B cell (primary cell): ENCODE data around the gene EXOC4. TPM values are rescaled to one million over a fixed set of nuclear protein-coding genes. Genes with fewer than 3 reads are reported as not detected.

Experiments
- ATAC-seq: fragments of 200-7000 bp; cut with Tn5 transposase; one replicate; pipeline ENCODE4 v1.10.0; 2021; ENCODE audit warnings: low read depth, mild to moderate bottlenecking, moderate number of reproducible peaks, moderate library complexity
- CTCF ChIA-PET: fragments of 350-600 bp; sonication (Branson Sonifier 250); formaldehyde crosslinking; loops from one replicate; lab custom pipeline; 2021; ENCODE audit warnings: antibody characterized with exemption, inconsistent platforms; lab: Charles Lee
- POLR2A ChIA-PET: fragments of 350-600 bp; sonication (Branson Sonifier 250); formaldehyde crosslinking; loops from one replicate; lab custom pipeline; 2021; ENCODE audit warnings: antibody characterized with exemption; lab: Charles Lee
- DNase-seq: peaks from one replicate; pipeline ENCODE4 v3.0.0; 2013
- H2AFZ ChIP-seq: 2 replicates; pipeline ENCODE4 v1.6.1; 2012; ENCODE audit warnings: mild to moderate bottlenecking, low read depth, low read length; ENCODE audit not compliant: insufficient read depth, poor library complexity, severe bottlenecking
- H3K27ac ChIP-seq, 2 donors: 1 replicate in 1 of 2; 2 replicates in 1 of 2; pipeline ENCODE4 v1.5.1; 2012 to 2013; ENCODE audit warnings: low read length in 2 of 2, mild to moderate bottlenecking in 2 of 2, moderate library complexity in 1 of 2
- H3K27me3 ChIP-seq, 4 experiments: fragments of 200-600 bp in 1 of 4; sonication (generic) in 1 of 4; replicated peaks in 1 of 4; 1 replicate in 2 of 4; 2 replicates in 2 of 4; pipeline versions ENCODE4 v1.6.1 to v1.7.0; 2013 to 2016; ENCODE audit warnings: low read length in 3 of 4, mild to moderate bottlenecking in 2 of 4, mixed read lengths in 1 of 4, moderate library complexity in 1 of 4; ENCODE audit not compliant: insufficient read depth in 4 of 4, control insufficient read depth in 3 of 4; ENCODE audit errors: control extremely low read depth in 1 of 4
- H3K36me3 ChIP-seq, 2 experiments: replicated peaks in 1 of 2; 1 replicate in 1 of 2; 2 replicates in 1 of 2; pipeline versions ENCODE4 v1.6.1 to v1.7.1; 2013; ENCODE audit warnings: low read length in 1 of 2; ENCODE audit not compliant: insufficient read depth in 2 of 2, control insufficient read depth in 1 of 2; ENCODE audit errors: control extremely low read depth in 1 of 2, extremely low read depth in 1 of 2
- H3K4me1 ChIP-seq, 2 donors: fragments of 200-600 bp in 1 of 2; sonication (generic) in 1 of 2; 1 replicate in 1 of 2; 2 replicates in 1 of 2; pipeline versions ENCODE4 v1.5.1 to v1.6.1; 2013 to 2017; ENCODE audit warnings: low read length in 2 of 2; ENCODE audit not compliant: control insufficient read depth in 2 of 2, insufficient read depth in 2 of 2
- H3K4me2 ChIP-seq: replicated peaks from 2 replicates; pipeline ENCODE3; 2012; ENCODE audit warnings: mild to moderate bottlenecking, low read depth, low read length; ENCODE audit not compliant: poor library complexity, severe bottlenecking
- H3K4me3 ChIP-seq, 5 experiments: fragments of 200-600 bp in 1 of 5; sonication (generic) in 1 of 5; 1 replicate in 3 of 5; 2 replicates in 2 of 5; pipeline versions ENCODE4 v1.5.1 to v1.7.0; 2011 to 2016; ENCODE audit warnings: low read length in 4 of 5, mild to moderate bottlenecking in 4 of 5, low read depth in 2 of 5, control low read depth in 1 of 5, moderate library complexity in 1 of 5; ENCODE audit not compliant: insufficient read depth in 1 of 5; ENCODE audit errors: control extremely low read depth in 1 of 5, extremely low read depth in 1 of 5
- H3K79me2 ChIP-seq: fragments of 200-600 bp; sonication (generic); one replicate; pipeline ENCODE4 v1.6.0; 2016; ENCODE audit warnings: low read length; ENCODE audit not compliant: control insufficient read depth, insufficient read depth
- H3K9ac ChIP-seq: fragments of 200-600 bp; sonication (generic); 2 replicates; pipeline ENCODE4 v1.6.1; 2017; ENCODE audit warnings: mild to moderate bottlenecking, low read length, moderate library complexity
- H3K9me3 ChIP-seq, 3 donors: one replicate each; pipeline versions ENCODE4 v1.6.1 to v1.7.1; 2013; ENCODE audit warnings: low read length in 2 of 3; ENCODE audit not compliant: control insufficient read depth in 2 of 3, insufficient read depth in 1 of 3; ENCODE audit errors: control extremely low read depth in 1 of 3
- H4K20me1 ChIP-seq: 2 replicates; pipeline ENCODE4 v1.6.0; 2012; ENCODE audit warnings: mild to moderate bottlenecking, low read length; ENCODE audit not compliant: insufficient read depth, control insufficient read depth, poor library complexity, severe bottlenecking
- H3K27ac Mint-ChIP-seq: one replicate; pipeline ENCODE4 v1.8.0; 2021; ENCODE audit warnings: mixed read lengths
- H3K27me3 Mint-ChIP-seq: one replicate; pipeline ENCODE4 v1.8.0; 2021; ENCODE audit warnings: mixed read lengths
- H3K4me1 Mint-ChIP-seq: one replicate; pipeline ENCODE4 v1.8.0; 2021; ENCODE audit warnings: mixed read lengths
- H3K4me3 Mint-ChIP-seq: one replicate; pipeline ENCODE4 v1.8.0; 2021; ENCODE audit warnings: mixed read lengths
- H3K9me3 Mint-ChIP-seq: one replicate; pipeline ENCODE4 v1.8.0; 2022; ENCODE audit warnings: mixed read lengths; ENCODE audit not compliant: insufficient read depth
- EZH2 ChIP-seq: IDR thresholded peaks from 2 replicates; pipeline ENCODE4 v1.6.1; 2012; ENCODE audit warnings: borderline replicate concordance, low read depth, mild to moderate bottlenecking, moderate library complexity, low read length; ENCODE audit not compliant: insufficient read depth, poor library complexity, severe bottlenecking
- WGBS: methylation state at CpG from one replicate; pipeline ENCODE4 v1.1.5; 2013; ENCODE audit warnings: missing lambda C conversion rate; ENCODE audit not compliant: insufficient coverage; 5-methylcytosine and 5-hydroxymethylcytosine counted together
- intact Hi-C: fragments of 100-400 bp; cut with micrococcal nuclease; formaldehyde crosslinking; loops from one replicate; pipeline ENCODE4 v1.10.0; 2022
- polyA plus RNA-seq: library from polyadenylated mRNA; depleted of rRNA; stranded (reverse); fragments of >200 nt; gene quantifications from 2 replicates; pipeline ENCODE4 v1.2.3, GENCODE V29; 2012
- total RNA-seq, 2 donors: library from RNA; stranded (reverse); fragments of 120-200 nt in 1 of 2; gene quantifications; 1 replicate in 1 of 2; 2 replicates in 1 of 2; pipeline versions ENCODE4 v1.2.3 to v1.2.4, GENCODE V29; 2013 to 2022
- TF ChIP-seq, protein P1 (sequence below): fragments of 200-600 bp; IDR thresholded peaks from one replicate; pipeline ENCODE4 v1.8.0; 2022; ENCODE audit warnings: antibody characterized with exemption, mild to moderate bottlenecking

EXOC4 gene
- total and polyA plus RNA-seq, 2 donors (not counting 1 experiment from before 2014, with no cell fraction given) = 16.7 to 135 TPM

GRCh38 chr7:134078991-134079390 is 826.1 kb downstream of the EXOC4 start:
- H3K4me3 Mint-ChIP-seq = no peak overlapping the region
- TF ChIP-seq, protein P1, sequence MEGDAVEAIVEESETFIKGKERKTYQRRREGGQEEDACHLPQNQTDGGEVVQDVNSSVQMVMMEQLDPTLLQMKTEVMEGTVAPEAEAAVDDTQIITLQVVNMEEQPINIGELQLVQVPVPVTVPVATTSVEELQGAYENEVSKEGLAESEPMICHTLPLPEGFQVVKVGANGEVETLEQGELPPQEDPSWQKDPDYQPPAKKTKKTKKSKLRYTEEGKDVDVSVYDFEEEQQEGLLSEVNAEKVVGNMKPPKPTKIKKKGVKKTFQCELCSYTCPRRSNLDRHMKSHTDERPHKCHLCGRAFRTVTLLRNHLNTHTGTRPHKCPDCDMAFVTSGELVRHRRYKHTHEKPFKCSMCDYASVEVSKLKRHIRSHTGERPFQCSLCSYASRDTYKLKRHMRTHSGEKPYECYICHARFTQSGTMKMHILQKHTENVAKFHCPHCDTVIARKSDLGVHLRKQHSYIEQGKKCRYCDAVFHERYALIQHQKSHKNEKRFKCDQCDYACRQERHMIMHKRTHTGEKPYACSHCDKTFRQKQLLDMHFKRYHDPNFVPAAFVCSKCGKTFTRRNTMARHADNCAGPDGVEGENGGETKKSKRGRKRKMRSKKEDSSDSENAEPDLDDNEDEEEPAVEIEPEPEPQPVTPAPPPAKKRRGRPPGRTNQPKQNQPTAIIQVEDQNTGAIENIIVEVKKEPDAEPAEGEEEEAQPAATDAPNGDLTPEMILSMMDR = no peak
- no peak for TF ChIP-seq EZH2
- H3K4me1 Mint-ChIP-seq = no peaks in the 10 kb centered on the region
- CTCF ChIA-PET = interaction anchor here (0.5 to 1.9 kb wide), 2 partner anchors 14 to 62 kb away, joined by 3 to 4 read pairs; no protein-coding TSS in a partner anchor
- H3K4me1 ChIP-seq = no peaks in the 10 kb centered on the region
- intact Hi-C loops = no loop called here
- H4K20me1 ChIP-seq = no peaks in the 10 kb centered on the region
- no peak overlapping the region for H3K27ac ChIP-seq
- H3K4me3 ChIP-seq = no peak overlapping the region
- H2AFZ ChIP-seq = no peak overlapping the region
- no peaks in the 10 kb centered on the region for H3K27me3 Mint-ChIP-seq
- no peaks in the 10 kb centered on the region for H3K79me2 ChIP-seq
- no peak for DNase-seq
- H3K27me3 ChIP-seq = no peaks in the 10 kb centered on the region
- no peak overlapping the region for H3K9ac ChIP-seq
- POLR2A ChIA-PET = no interaction called here
- H3K9me3 Mint-ChIP-seq = peaks cover 8% of the 10 kb centered on the region
- H3K9me3 ChIP-seq = peaks cover 0 to under 1% (median 0%) of the 10 kb centered on the region in 3 donors
- WGBS = 56% methylated on average over 2 of the region's 2 CpGs
- peaks cover 0 to 1% of the 10 kb centered on the region in 2 experiments for H3K36me3 ChIP-seq
- no peak overlapping the region for H3K4me2 ChIP-seq
- H3K27ac Mint-ChIP-seq = no peak overlapping the region
- no peak for ATAC-seq

- ChIA-PET POLR2A (interaction anchor here (0.5 kb wide), 1 partner anchor 1770 kb away, joined by 3 read pairs; no protein-coding TSS in a partner anchor), CTCF (no interaction called here)
- Histone ChIP-seq H3K9me3 (no peaks in the 10 kb centered on the region), H4K20me1 (no peaks in the 10 kb centered on the region), H3K4me3 (no peak overlapping the region), H3K79me2 (no peaks in the 10 kb centered on the region), H3K9ac (no peak overlapping the region), H3K27ac (no peak overlapping the region), H3K27me3 (no peaks in the 10 kb centered on the region), H3K36me3 (no peaks in the 10 kb centered on the region), H3K4me1 (peaks cover 10 to 12% of the 10 kb centered on the region in 2 donors), H2AFZ (no peak overlapping the region), H3K4me2 (no peak overlapping the region)
- intact Hi-C loops = no loop called here
- DNase-seq = no peak
- H3K4me1 Mint-ChIP-seq = peaks cover 9% of the 10 kb centered on the region
- peaks cover 2% of the 10 kb centered on the region for H3K9me3 Mint-ChIP-seq
- WGBS = no CpG with 5 or more reads among the region's 1 CpG
- no peak overlapping the region for H3K4me3 Mint-ChIP-seq
- ATAC-seq = no peak
- H3K27me3 Mint-ChIP-seq = no peaks in the 10 kb centered on the region
- TF ChIP-seq, protein P1 = no peak
- TF ChIP-seq EZH2 = no peak
- no peak overlapping the region for H3K27ac Mint-ChIP-seq
Measured at GRCh38 chr7:134081695-134082094, 828.8 kb downstream of the EXOC4 start.
